NCI-H345 treated with DMSO at 0.1 percent for 48 hours (cell line): ENCODE results near the gene PIP5K1B.
A peak's percentile ranks its signal among the peaks of the same experiment; 100 is the strongest.
"Not testable (repeated sequence)": the region's sequence is repeated elsewhere in the genome, so short reads cannot be mapped to it uniquely, and the experiment has no call there.

Source experiments
- DNase-seq: peaks from one replicate; lab custom pipeline; 2025; ENCODE audit not compliant: unreplicated experiment; lab: John Stamatoyannopoulos, UW

Gene PIP5K1B

GRCh38 chr9:68704814-68705530 is at the start of gene PIP5K1B:
PIP5K1B (plus strand) TSS chr9:68705240; CDS start chr9:68822615, 117,375 bp downstream.
- DNase-seq, result peak; percentile 23

- DNase-seq, result no peak
Measured at GRCh38 chr9:68664036-68664435, 41.0 kb upstream of the PIP5K1B start.

GRCh38 chr9:68668127-68668526 is 36.9 kb upstream of the PIP5K1B start:
- no peak for DNase-seq

- no peak for DNase-seq
Measured at GRCh38 chr9:68669218-68669617, 35.8 kb upstream of the PIP5K1B start.

GRCh38 chr9:68672215-68672614 is 32.8 kb upstream of the PIP5K1B start:
- DNase-seq, result no peak

GRCh38 chr9:68672625-68673024 is 32.4 kb upstream of the PIP5K1B start:
- DNase-seq, result no peak

GRCh38 chr9:68678430-68678829 is 26.6 kb upstream of the PIP5K1B start:
- no peak for DNase-seq

GRCh38 chr9:68683433-68683832 is 21.6 kb upstream of the PIP5K1B start:
- no peak for DNase-seq

GRCh38 chr9:68685213-68685612 is 19.8 kb upstream of the PIP5K1B start:
- DNase-seq, result no peak

- DNase-seq, result no peak
Measured at GRCh38 chr9:68685770-68686169, 19.3 kb upstream of the PIP5K1B start.

GRCh38 chr9:68690088-68690487 is 15.0 kb upstream of the PIP5K1B start:
- DNase-seq, result no peak

- DNase-seq, result no peak
Measured at GRCh38 chr9:68692519-68692918, 12.5 kb upstream of the PIP5K1B start.

GRCh38 chr9:68694125-68694524 is 10.9 kb upstream of the PIP5K1B start:
- no peak for DNase-seq

GRCh38 chr9:68697851-68698250 is 7.2 kb upstream of the PIP5K1B start:
- no peak for DNase-seq

GRCh38 chr9:68698943-68699509 is 6.0 kb upstream of the PIP5K1B start:
- no peak for DNase-seq

GRCh38 chr9:68699625-68700024 is 5.4 kb upstream of the PIP5K1B start:
- DNase-seq, result not testable (repeated sequence)

GRCh38 chr9:68702493-68702892 is 2.5 kb upstream of the PIP5K1B start:
- DNase-seq, result no peak

- DNase-seq, result no peak
Measured at GRCh38 chr9:68703672-68704071, 1.4 kb upstream of the PIP5K1B start.

- no peak for DNase-seq
Measured at GRCh38 chr9:68704498-68704813, 584 bp upstream of the PIP5K1B start.

- no peak for DNase-seq
Measured at GRCh38 chr9:68705531-68706362, 707 bp downstream of the PIP5K1B start.

- DNase-seq, result no peak
Measured at GRCh38 chr9:68706363-68707201, 1.5 kb downstream of the PIP5K1B start.
